Skeletal muscle satellite cell (primary cell): ENCODE results near the gene FBXW8.

Source experiments
- H3K27me3 ChIP-seq: 2 replicates; pipeline ENCODE4 v1.7.0; 2013; ENCODE audit warnings: low read length; ENCODE audit not compliant: control insufficient read depth, insufficient read depth
- H3K36me3 ChIP-seq: 2 replicates; pipeline ENCODE4 v1.7.0; 2013; ENCODE audit warnings: mild to moderate bottlenecking, control low read depth, low read length; ENCODE audit not compliant: insufficient read depth
- H3K4me1 ChIP-seq: 2 replicates; pipeline ENCODE4 v1.7.0; 2013; ENCODE audit warnings: low read length; ENCODE audit not compliant: control insufficient read depth, insufficient read depth
- H3K4me2 ChIP-seq: 2 replicates; pipeline ENCODE4 v1.7.0; 2013; ENCODE audit warnings: mild to moderate bottlenecking, low read length
- H3K4me3 ChIP-seq: 2 replicates; pipeline ENCODE4 v1.7.0; 2013; ENCODE audit warnings: low read length
- H3K9ac ChIP-seq: 2 replicates; pipeline ENCODE4 v1.7.0; 2013; ENCODE audit warnings: mild to moderate bottlenecking, low read depth, low read length, moderate library complexity
- H3K9me3 ChIP-seq: replicated peaks from 2 replicates; pipeline ENCODE4 v1.7.0; 2013; ENCODE audit warnings: mild to moderate bottlenecking, control low read depth, low read length

FBXW8 gene

DNA sequence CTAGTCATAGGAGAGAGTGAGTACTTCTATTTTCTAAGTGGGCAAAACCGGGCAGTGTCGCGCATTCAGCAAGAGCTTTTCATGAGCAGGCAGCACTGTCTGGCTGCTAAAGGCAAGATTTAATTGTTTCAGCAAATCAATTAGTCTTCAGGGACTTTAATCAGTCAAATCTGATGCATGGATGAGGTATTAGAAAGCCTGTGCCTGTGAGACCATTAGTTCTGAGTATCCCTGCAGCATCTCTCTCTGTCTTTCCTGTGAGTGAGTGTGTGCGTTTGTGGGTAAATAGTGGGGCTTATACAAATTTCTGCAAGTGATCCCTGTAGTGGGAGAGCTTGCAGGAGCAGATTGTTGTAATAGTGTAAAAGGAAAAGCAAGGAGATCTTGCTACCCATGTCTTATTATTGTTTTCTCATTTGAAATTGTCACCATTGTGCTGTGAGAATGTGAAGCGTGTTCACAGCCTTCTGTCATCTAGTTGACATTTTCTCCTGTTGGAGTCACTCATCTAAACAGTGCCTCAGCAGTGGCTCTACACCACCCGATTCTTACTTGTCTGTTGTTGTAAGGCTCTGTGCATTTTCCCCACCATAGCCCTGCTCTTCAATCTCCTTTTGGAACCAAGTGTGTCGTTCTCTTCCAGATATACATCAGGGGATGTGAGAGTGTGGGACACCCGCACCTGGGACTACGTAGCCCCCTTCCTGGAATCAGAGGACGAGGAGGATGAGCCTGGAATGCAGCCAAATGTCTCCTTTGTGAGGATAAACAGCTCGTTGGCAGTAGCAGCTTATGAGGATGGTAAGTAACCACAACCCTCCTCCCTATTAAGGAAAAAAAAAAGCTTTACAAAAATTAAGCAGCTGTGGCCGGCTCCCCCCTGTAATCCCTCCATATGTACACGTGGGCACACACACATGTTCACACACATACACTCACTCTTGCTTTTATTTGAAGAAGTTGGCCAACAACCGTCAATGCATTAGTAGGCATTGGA is 53.6 kb downstream of the FBXW8 start:
- Histone ChIP-seq H3K9me3 (no peaks in the 10 kb centered on the region), H3K9ac (no peak overlapping the region), H3K4me2 (no peak overlapping the region), H3K4me3 (no peak overlapping the region), H3K27me3 (no peaks in the 10 kb centered on the region), H3K36me3 (peaks cover 21% of the 10 kb centered on the region), H3K4me1 (no peaks in the 10 kb centered on the region)

DNA sequence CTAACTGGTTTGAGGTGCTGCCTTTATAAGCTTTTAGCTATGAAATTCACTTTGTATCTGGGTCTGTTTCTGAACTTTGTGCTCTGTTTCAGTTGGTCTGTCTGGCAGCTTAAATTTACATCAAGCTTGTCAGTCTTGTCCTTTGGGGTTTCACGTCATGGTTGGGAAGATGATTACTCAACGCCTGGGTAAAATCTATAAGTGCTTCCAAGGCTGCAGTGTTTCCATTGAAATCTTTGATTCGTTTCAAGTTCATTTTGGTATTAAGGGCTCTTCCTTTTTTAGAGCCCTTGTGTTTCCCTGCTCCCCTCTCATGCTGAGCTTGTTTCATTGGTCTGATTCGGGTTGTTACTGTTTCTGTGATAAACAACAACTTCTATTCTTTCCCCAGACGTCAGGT is 58.2 kb downstream of the FBXW8 start:
- no peaks in the 10 kb centered on the region for H3K9me3 ChIP-seq
- H3K36me3 ChIP-seq = peaks cover 27% of the 10 kb centered on the region
- H3K4me2 ChIP-seq = no peak overlapping the region
- peaks cover 3% of the 10 kb centered on the region for H3K4me1 ChIP-seq
- no peak overlapping the region for H3K4me3 ChIP-seq
- H3K9ac ChIP-seq = no peak overlapping the region
- H3K27me3 ChIP-seq = no peaks in the 10 kb centered on the region

- Histone ChIP-seq H3K27me3 (no peaks in the 10 kb centered on the region), H3K9me3 (no peaks in the 10 kb centered on the region), H3K4me3 (no peak overlapping the region), H3K4me1 (peaks cover 3% of the 10 kb centered on the region), H3K9ac (no peak overlapping the region), H3K4me2 (no peak overlapping the region), H3K36me3 (peaks cover 26% of the 10 kb centered on the region)
Measured at GRCh38 chr12:116969615-116970585, 59.1 kb downstream of the FBXW8 start.

DNA sequence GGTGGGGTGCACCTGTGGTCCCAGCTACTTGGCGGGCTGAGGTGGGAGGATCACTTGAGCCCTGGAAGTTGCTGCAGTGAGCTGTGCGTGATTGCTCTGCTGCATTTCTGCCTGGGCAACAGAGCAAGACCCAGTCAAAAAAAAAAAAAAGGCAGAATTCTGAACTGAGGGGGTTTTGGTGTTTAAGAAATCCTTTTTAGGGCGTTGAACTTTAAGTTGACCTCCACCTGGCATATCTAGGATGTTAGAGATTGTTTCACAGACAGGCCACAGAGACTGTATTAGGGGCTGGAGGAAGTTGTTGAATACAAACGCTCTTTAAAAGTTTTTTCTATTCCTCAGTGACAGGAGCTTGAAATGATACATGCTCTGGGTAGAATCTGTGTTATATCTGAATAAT is 60.5 kb downstream of the FBXW8 start:
- peaks cover 10% of the 10 kb centered on the region for H3K4me1 ChIP-seq
- H3K27me3 ChIP-seq = no peaks in the 10 kb centered on the region
- H3K9me3 ChIP-seq = no peaks in the 10 kb centered on the region
- H3K36me3 ChIP-seq = peaks cover 19% of the 10 kb centered on the region
- no peak overlapping the region for H3K4me3 ChIP-seq
- H3K9ac ChIP-seq = no peak overlapping the region
- no peak overlapping the region for H3K4me2 ChIP-seq

DNA sequence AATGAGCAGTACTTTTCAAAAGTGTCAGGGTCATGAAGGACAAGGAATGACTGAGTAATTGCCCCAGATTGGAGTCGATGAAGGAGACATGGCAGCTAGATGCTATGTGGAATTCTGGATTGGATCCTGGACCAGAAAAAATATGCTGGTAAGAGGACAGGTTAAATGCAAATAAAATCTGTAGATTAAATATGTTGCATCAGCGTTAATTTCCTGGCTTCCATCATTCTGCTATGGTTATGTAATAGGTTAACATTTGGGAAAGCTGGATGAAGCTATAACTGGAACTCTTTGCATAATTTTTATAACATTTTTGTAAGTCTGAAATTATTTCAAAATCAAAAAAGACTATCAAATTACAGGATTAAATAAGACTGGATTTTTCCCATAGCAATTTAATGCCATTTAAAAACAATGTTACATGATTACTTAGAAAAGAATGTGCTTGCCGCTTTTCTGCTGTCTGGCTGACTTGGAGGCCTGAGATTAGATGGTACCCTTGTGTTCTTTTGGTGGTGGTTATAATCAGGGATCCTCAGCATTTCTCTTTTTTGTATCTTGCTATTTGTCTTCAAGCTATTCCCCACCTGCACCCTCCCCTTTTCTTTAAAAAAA is 65.1 kb downstream of the FBXW8 start:
- Histone ChIP-seq H3K4me1 (peaks cover 14% of the 10 kb centered on the region), H3K4me2 (no peak overlapping the region), H3K36me3 (peaks cover 7% of the 10 kb centered on the region)

GRCh38 chr12:116977465-116978380 is 67.0 kb downstream of the FBXW8 start:
- peaks cover 16% of the 10 kb centered on the region for H3K4me1 ChIP-seq
- no peaks in the 10 kb centered on the region for H3K9me3 ChIP-seq
- H3K9ac ChIP-seq = no peak overlapping the region
- H3K4me3 ChIP-seq = no peak overlapping the region
- H3K36me3 ChIP-seq = peaks cover 7% of the 10 kb centered on the region
- H3K27me3 ChIP-seq = no peaks in the 10 kb centered on the region
- H3K4me2 ChIP-seq = no peak overlapping the region

More for the DNA sequence above, 65.1 kb downstream of the FBXW8 start:
- Histone ChIP-seq H3K9ac (no peak overlapping the region), H3K27me3 (no peaks in the 10 kb centered on the region), H3K9me3 (no peaks in the 10 kb centered on the region), H3K4me3 (no peak overlapping the region)

- H3K9ac ChIP-seq = no peak overlapping the region
- H3K4me3 ChIP-seq = no peak overlapping the region
Measured at GRCh38 chr12:116978791-116979508, 68.2 kb downstream of the FBXW8 start.

GRCh38 chr12:116980083-116980482 is 69.3 kb downstream of the FBXW8 start:
- peaks cover 18% of the 10 kb centered on the region for H3K4me1 ChIP-seq
- H3K36me3 ChIP-seq = no peaks in the 10 kb centered on the region
- no peak overlapping the region for H3K4me3 ChIP-seq
- H3K9me3 ChIP-seq = no peaks in the 10 kb centered on the region
- no peak overlapping the region for H3K4me2 ChIP-seq
- H3K9ac ChIP-seq = no peak overlapping the region
- H3K27me3 ChIP-seq = no peaks in the 10 kb centered on the region

More at GRCh38 chr12:116978791-116979508, 68.2 kb downstream of the FBXW8 start:
- H3K27me3 ChIP-seq = no peaks in the 10 kb centered on the region
- no peaks in the 10 kb centered on the region for H3K9me3 ChIP-seq
- H3K4me2 ChIP-seq = no peak overlapping the region
- H3K4me1 ChIP-seq = peaks cover 18% of the 10 kb centered on the region
- H3K36me3 ChIP-seq = peaks cover 2% of the 10 kb centered on the region

GRCh38 chr12:116982791-116983411 is 72.2 kb downstream of the FBXW8 start:
- no peak overlapping the region for H3K9ac ChIP-seq
- H3K4me3 ChIP-seq = no peak overlapping the region
- peak overlapping the region; percentile 7 for H3K4me2 ChIP-seq
- no peaks in the 10 kb centered on the region for H3K27me3 ChIP-seq
- H3K9me3 ChIP-seq = no peaks in the 10 kb centered on the region
- peaks cover 11% of the 10 kb centered on the region for H3K4me1 ChIP-seq
- H3K36me3 ChIP-seq = peaks cover under 1% of the 10 kb centered on the region
